HTERT RPE-1 (cell line): ENCODE data around the gene STRADB.
"Not testable (repeated sequence)": the region's sequence is repeated elsewhere in the genome, so short reads cannot be mapped to it uniquely, and the experiment has no call there.

Experiments used
- in situ Hi-C: fragments of 300-500 bp; cut with MboI; formaldehyde crosslinking; loops from 4 replicates; pipeline ENCODE4 v1.14.3; 2020; ENCODE audit warnings: low sequenced_read_pairs

The STRADB gene, protein sequence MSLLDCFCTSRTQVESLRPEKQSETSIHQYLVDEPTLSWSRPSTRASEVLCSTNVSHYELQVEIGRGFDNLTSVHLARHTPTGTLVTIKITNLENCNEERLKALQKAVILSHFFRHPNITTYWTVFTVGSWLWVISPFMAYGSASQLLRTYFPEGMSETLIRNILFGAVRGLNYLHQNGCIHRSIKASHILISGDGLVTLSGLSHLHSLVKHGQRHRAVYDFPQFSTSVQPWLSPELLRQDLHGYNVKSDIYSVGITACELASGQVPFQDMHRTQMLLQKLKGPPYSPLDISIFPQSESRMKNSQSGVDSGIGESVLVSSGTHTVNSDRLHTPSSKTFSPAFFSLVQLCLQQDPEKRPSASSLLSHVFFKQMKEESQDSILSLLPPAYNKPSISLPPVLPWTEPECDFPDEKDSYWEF

DNA sequence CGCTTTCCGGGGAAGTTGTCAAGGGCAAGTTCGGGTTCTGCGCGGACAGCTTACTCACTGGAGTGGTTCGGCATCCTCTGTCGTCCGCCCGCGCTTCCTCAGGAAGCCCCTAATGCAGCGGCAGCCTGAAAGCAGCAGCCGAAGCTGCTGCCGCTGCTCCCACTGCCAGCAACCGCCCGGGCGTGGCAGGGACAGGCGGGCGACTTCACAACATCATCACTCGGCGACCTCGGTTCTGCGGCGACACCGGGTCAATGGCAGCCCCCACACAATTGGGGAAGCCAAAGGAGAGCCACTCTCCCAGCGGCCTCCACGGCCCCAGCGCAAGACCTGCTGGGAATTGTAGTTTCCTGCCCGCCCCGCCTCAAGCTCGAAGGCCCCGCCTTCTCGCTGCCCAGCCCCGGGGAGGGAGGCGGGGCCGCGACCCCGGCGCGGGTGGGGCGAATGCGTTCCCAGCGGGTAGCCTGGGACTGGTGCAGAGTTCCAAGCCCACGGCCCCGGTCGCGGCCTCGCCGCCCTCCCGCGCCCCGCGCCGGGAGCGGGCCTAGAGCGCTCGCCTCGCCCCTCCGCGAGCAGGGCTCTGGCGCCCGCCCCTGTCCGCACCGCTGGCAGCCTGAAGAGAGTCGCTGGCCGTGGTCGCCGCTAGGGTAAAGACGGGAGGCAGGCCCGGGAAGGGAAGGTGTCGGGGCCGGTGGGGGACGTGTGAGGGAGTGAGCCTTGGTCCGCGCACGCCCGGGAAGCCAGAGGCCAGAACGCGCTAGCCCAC is at the start of gene STRADB, which contains the start of gene TRAK2:
Gene STRADB (plus strand): TSS at position 449 of the 766 bp plus-strand sequence. CDS start 3,101 bp downstream, outside the sequence.
Gene TRAK2 (minus strand): TSS at position 167 of the 766 bp plus-strand sequence. CDS start 30,951 bp downstream, outside the sequence.
- in situ Hi-C loops: no loop called here

DNA sequence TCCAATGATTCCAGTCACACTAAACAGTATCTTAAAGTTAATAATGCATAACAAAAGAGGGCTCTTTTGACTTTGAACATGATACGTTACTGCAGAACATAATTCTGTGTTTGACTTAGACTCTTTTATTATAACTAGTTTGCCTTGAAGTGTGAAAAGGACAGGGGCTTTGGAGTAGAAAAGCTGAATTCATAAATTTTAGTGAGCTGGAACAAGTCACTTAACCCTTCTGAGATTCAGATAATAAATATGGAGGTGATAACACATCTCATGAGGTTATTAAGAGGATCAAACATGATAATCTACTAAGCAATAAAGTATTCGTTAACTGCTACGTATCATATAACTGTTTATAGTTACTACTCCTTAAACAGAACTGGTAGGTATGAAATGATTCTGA is 49.7 kb upstream of the STRADB start:
- in situ Hi-C loops: no loop called here

DNA sequence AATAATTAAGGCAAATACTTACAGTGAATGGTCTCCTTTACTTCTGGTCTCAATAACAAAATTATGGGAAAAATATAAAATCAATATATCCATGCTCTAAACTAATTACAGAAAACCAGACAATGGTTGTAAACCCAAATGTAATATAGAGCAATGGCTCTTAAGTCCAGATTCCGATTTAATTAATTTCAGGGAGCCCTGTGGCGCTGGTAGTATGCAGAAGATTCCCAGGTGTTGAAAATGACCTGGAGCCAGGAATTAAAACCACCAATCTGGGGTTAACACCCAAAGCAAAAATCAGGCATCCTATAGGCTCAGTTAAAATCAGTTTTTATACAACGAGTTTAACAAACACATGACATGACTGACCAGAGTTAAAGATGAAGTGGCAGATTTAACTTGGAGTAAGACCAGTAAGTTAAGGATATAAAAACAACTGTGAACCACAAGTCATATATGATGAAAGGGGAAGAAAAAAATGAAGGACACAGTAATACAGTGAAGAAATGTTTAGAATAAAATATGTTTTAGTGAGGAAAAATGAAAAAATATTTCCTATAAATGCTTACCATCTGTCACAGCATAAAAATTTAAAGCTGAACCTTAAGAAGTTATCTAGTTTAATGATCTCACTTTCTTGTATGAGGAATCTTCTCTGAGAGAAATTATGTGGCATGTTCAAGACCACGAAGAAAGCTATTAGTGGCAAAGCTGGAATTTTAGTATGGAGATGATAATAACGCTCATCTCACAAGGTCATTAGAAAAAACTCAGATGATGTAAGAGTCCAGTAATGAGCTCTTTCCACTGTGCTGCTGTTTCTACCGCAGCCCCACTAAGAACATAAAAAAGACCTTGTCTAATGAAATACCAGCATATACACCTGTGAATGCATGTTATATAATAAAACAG is 48.6 kb upstream of the STRADB start:
- in situ Hi-C loops: no loop called here

DNA sequence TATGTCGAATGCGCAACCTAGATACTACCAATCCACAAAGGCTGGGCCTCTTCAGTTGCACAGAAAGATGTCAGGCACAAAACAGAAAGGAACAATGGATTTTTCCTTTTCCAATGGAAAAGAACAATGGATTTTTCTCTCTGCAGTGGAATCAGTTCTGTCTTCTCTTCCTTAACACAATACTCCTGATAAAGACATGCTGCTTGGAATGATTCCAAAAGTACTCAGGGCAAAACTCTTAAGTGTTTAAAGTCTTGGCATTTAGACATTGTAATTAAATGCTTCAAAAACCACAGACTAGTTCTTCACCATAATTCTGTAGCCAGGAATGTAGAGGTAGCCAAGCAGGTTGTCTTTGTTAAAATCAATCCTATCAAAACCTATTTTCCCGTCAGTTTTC is 47.7 kb upstream of the STRADB start:
- in situ Hi-C loops: no loop called here

DNA sequence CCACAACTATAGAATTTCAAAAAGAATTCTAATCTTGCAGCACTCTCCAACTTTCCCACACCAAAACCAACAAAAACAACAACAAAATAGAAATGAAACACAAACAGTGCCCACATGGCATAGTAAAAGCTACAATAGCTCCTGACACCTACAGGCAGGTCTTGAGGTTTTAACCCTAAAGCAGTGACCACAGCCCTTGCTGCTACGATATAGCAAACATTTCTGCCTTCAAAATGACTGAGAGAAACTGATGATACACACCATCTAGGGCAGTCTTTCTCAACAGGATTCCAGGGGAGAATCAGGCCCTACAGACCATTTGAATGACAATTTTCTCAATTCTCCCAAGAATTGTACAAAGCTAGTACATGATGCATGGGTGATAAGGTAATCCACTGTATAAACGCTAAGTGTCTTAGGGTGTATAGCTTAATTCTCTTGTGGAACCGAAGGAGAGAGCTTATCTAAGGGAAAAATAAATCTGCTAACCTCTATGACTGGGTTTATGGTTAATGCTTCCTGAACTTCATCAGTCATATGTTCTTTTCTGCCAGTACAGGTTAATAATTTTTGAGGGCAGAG is 46.8 kb upstream of the STRADB start:
- in situ Hi-C loops: no loop called here

DNA sequence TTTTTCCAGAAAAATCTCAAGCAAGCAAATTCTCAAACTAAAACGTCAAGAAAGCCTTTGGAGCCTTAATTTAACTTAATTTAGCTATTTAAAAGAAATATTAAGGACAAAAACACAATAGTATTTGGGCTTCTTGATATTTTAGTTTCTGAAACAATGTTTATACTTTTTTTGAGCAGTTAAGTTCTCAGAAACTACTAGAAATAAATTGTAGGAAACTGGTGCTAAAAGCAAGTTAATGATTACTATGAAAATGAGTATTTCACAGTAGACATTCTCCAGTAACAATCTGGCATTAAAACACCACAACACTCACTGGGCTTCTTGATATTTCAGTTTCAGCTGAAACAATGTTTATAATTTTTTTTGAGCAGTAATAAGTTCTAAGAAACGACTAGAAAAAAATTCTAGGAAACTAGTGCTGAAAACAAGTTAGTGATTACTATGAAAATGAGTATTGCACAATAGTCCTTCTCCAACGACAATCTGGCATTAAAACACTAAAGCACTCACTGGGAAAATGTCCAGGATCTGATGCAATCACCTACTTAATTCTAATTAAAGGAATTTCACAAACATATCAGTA is 45.4 kb upstream of the STRADB start:
- in situ Hi-C loops: no loop called here

DNA sequence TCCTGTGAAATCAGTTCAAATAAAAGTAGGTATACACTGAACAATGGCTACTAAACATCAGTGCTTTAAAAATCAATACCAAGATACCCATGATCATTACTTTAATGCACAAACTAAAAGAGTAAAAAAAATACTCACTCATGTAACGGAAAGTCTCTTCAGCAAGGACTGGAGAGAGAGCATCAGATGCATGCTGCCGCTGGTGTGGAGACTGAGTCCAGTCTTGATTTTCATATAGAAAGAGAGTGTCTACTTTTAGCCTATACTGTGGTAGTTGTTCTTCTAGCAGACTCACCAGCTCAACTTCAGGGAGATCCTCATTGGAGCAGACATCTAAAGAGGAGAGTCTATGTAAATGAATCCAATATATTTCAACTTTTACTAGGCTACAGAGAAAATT is 44.3 kb upstream of the STRADB start:
- in situ Hi-C loops: no loop called here

DNA sequence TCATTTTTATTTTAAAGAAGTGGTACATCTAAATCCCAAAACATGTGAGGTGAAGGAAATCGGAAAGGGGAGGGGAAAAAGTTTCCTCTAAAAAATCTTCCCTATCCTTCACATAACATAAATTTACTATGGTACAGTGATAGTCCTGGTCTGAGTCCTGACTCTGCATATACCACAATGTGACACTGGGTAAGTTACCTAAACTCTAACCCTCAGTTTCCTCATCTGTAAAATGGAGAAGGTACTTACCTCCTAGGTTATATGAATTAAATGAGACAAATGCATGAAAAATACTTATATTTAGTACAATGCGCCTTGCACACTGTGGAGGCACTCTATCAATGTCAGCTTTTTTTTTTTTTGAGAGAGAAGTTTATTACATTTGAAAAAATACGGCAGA is 42.6 kb upstream of the STRADB start:
- in situ Hi-C loops: no loop called here

DNA sequence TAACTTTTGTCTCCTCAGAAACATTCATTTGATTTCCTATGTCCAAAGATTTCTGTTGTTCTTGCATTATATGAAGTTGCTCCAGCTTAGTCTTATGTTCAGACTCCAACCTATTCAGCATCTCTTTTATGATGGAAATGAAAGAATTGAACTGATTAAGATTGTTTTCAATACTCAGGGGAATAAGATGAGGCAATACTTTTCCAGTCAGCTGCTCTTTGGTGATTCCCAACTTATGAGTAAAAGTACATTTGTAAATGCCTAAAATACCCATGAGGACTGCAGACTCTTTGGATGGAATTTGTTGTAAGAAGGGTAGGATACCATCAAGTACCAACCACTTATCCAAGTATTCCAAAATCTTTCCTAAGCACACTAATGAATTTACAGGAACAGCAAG is 40.1 kb upstream of the STRADB start:
- in situ Hi-C loops: no loop called here

DNA sequence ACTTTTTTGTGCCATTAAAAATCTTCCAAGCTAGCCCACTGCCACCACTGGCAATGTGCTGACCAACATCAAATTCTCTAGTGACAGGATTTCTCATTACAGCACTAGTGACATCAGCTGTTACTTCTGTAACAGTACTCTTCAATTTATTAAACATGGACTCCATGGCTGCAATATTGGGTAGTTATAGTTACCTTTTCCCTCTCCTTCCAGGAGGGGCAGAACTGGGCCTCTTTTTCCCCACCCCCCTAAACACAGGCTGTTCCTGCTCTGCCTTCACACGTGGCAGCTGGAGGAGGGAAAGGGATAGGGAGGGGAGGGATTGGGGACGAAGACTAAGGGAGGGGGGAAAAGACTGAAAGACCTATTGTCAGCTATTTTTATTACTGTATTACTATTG is 38.4 kb upstream of the STRADB start:
- in situ Hi-C loops: no loop called here

DNA sequence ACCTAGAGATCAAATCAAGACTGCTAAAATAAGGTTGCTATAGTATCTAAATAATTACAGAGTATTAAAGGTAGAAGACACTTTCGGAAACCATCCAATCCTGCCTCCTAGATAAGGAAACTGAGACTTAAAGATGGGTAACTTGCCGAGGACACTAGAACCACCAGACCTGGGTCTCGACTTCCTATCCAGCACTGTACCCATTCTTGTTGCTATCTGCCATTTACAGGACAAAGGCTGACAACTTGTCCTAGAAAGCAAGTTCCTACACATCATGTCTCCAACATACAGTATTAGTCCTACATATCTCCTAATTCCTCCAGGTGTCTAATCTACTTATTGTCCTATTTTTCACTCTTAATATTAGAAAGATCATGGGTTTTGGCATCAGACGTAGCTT is 38.0 kb upstream of the STRADB start:
- in situ Hi-C loops: no loop called here

DNA sequence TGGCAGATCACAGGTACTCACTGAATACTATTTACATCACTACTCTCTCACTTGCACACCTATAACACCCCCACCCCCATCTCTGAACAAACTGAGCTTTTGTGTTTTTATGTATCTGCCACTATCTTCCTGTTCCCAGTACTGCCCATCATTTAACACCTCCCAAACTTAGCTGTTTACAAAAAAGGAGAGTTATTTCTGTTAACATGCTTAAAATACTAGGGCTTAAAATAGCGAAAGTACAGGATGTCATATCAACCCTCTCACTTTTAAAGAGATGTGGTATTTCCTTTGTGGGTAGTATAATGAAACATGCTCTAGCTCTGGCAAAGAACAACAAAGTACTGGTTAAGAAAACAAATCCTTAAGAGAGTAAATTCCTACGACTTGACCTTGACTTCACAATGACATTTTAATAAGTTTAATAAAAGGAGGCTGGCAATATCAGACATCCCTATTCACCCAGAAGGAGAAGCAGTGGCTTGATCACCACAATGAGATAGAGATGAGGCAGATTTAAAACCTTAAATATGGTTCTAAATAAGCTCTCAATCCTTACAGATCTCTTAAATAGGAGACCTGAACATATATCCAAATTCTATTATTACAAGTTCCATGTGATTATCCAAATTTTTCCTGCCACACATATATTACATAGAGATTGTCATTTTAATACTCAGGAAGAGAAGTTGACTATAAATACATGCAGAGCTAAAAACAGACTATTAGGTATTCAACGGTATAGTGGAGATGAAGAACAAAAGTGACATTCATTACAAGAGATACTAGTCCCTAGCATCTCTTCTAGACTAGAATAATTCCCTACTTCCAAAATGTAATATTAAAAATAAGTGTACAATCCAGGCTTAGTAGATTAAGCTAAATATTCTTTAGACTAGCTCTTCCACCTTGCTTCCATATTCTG is 37.2 kb upstream of the STRADB start:
- in situ Hi-C loops: no loop called here

DNA sequence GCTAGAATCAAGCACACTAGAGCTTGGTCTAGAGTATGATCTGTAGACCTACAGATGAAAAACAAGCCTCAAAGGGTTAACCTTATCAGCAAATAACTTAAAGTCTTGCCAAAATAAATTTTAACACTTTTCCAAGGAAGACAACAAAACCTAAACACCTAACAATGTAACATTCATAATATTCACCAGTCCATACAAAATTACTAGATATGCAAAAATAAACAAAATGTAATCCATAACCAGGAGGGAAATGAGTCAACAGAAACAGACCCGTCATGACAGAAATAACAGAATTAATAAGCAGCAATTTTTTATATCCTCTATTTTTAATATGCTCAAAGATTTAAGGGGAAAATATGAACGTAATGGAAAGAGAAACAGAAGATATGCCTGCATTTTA is 36.4 kb upstream of the STRADB start:
- in situ Hi-C loops: no loop called here

DNA sequence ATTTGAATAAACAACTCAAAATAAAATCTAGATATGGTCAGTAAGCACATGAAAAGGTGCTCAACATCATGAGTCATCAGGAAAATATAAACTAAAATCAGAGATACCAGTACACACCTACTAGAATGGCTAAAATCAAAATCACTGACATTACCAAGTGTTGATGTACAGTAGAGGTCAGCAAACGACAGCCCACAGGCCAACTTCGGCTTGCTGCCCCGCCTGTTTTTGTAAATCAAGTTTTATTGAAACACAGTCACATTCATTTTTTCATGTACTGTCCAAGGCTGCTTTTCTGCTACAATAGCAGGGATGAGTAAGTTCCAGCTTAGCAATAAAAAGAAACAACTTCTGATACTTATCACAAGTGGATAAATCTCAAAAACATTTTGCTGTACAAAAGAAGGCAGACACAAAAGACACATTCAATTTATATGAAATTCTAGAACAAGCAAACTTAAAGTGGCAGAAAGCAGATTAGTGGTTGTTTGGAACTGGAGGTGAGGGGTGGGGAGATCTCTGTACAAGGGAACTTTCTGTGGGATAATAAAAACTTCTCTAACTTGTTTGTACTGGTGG is 32.4 kb upstream of the STRADB start:
- in situ Hi-C loops: no loop called here

DNA sequence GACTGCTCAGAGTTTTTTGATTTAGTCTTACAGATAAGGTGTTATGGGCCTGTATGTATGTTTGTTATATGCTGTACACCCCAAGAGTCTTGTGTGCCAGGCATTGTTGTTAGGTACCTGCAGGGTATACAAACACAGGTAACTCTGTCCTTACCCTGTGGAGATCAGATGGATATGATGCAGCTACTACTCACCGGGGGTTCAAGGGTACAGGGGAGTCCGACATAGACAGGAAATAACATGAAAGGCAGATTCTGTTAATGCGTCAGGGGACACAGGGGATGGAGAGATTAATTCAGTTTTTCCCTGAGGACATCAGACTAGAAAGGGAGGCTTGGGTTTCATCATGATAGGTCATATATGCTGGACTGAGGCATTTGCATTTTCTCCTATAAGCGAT is 31.6 kb upstream of the STRADB start:
- in situ Hi-C loops: no loop called here

DNA sequence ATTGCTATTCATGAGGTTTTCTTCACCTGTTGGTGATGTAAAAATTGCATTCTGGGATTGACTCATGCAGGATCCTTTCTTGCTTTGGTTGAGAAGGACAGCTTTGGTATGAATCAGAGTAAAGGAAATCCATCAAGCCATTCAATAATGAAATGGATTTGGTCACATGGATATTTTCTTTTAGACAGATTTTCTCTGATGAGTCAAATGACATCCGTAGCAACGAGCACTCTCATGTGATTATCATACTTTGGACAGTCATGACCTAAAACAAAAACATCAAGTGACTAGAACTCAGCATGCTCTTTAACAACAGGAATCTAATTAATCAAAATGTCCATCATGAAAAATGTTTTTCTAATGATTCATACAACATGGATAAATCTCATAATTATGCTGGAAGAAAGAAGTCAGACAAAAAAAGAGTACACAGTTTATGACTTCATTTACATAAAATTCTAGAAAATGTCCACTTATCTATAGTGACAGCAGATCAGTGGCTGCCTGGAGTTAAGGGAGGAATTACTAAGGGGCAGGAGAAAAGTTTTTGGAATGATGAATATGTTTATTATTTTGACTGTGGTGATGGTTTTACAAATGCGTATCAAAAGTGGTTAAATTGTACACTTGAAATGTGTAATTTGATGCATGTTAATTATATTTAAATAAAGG is 31.0 kb upstream of the STRADB start:
- in situ Hi-C loops: no loop called here

DNA sequence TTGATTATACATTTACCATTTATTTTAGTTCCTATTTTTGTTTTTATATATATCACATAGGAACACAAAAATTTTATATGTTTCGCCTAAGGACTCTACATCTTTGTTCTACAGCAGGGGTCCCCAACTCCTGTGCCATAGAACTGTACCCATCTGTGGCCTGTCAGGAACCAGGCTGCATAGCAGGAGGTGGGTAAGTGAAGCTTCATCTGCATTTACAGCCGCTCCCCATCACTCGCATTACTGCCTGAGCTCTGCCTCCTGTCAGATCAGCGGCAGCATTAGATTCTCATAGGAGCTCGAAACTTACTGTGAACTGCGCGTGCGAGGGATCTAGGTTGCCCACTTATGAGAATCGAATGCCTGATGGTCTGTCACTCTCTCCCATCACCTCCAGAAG is 25.6 kb upstream of the STRADB start:
- in situ Hi-C loops: no loop called here

DNA sequence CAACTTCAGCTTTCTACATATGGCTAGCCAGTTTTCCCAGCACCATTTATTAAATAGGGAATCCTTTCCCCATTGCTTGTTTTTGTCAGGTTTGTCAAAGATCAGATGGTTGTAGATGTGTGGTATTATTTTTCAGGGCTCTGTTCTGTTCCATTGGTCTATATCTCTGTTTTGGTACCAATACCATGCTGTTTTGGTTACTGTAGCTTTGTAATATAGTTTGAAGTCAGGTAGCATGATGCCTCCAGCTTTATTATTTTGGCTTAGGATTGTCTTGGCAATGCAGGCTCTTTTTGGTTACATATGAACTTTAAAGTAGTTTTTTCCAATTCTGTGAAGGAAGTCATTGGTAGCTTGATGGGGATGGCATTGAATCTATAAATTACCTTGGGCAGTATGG is 23.2 kb upstream of the STRADB start:
- in situ Hi-C loops: not testable (repeated sequence)
